PC-3 (cell line): Measurements from ENCODE around the gene HBEGF. TPM values are rescaled to one million over a fixed set of nuclear protein-coding genes. Genes with fewer than 3 reads are reported as not detected.

Experiments used
- ATAC-seq: fragments of 200-7000 bp; cut with Tn5 transposase; 2 replicates; pipeline ENCODE4 v1.9.1; 2020; ENCODE audit warnings: mild to moderate bottlenecking, moderate library complexity
- BruUV-seq: library from RNA; stranded (reverse); fragments of 400-500 nt; replicated peaks from 2 replicates; lab custom pipeline; 2021; lab: Mats Ljungman, UMichigan
- CTCF ChIA-PET: fragments of 300-600 bp; sonication (Branson Sonifier 250); formaldehyde crosslinking; loops from one replicate; lab custom pipeline; 2022; ENCODE audit warnings: antibody characterized with exemption; lab: Charles Lee
- POLR2A ChIA-PET: fragments of 300-600 bp; sonication (Branson Sonifier 250); formaldehyde crosslinking; loops from one replicate; lab custom pipeline; 2022; ENCODE audit warnings: antibody characterized with exemption; ENCODE audit not compliant: unreplicated experiment; lab: Charles Lee
- DNase-seq: peaks from one replicate; pipeline ENCODE4 v3.0.0-alpha.2; 2015
- H2AFZ ChIP-seq: fragments of 300-600 bp; sonication (generic); 2 replicates; pipeline ENCODE4 v1.6.0; 2016; ENCODE audit warnings: antibody characterized with exemption, low read length
- H3F3A ChIP-seq: fragments of 300-600 bp; sonication (generic); one replicate; pipeline ENCODE4 v1.6.0; 2017; ENCODE audit warnings: antibody characterized with exemption, low read length, control low read depth, mild to moderate bottlenecking; ENCODE audit not compliant: unreplicated experiment
- H3K27ac ChIP-seq: fragments of 300-600 bp; sonication (generic); 2 replicates; pipeline ENCODE4 v1.5.1; 2016; ENCODE audit warnings: mild to moderate bottlenecking, low read length
- H3K27me3 ChIP-seq: fragments of 300-600 bp; sonication (generic); 2 replicates; pipeline ENCODE4 v1.6.1; 2016; ENCODE audit warnings: low read length, mixed read lengths
- H3K36me3 ChIP-seq: fragments of 300-600 bp; sonication (generic); 2 replicates; pipeline ENCODE4 v1.6.1; 2016; ENCODE audit warnings: low read depth, mixed run types, low read length, mixed read lengths
- H3K4me1 ChIP-seq: fragments of 300-600 bp; sonication (generic); 2 replicates; pipeline ENCODE4 v1.5.1; 2016; ENCODE audit warnings: low read length; ENCODE audit not compliant: insufficient read depth
- H3K4me2 ChIP-seq: fragments of 300-600 bp; sonication (generic); 2 replicates; pipeline ENCODE4 v1.6.0; 2016; ENCODE audit warnings: low read length
- H3K4me3 ChIP-seq: fragments of 300-600 bp; sonication (generic); 2 replicates; pipeline ENCODE4 v1.5.1; 2016; ENCODE audit warnings: mild to moderate bottlenecking, low read length, mixed read lengths
- H3K79me2 ChIP-seq: fragments of 300-600 bp; sonication (generic); 2 replicates; pipeline ENCODE4 v1.6.1; 2017; ENCODE audit warnings: low read length, mixed read lengths
- H3K9ac ChIP-seq: fragments of 300-600 bp; sonication (generic); 2 replicates; pipeline ENCODE4 v1.6.0; 2016; ENCODE audit warnings: mild to moderate bottlenecking, low read length
- H3K9me2 ChIP-seq: fragments of 300-600 bp; sonication (generic); replicated peaks from 2 replicates; pipeline ENCODE4 v1.6.1; 2016; ENCODE audit warnings: mixed run types, low read length, mixed read lengths
- H3K9me3 ChIP-seq: fragments of 300-600 bp; sonication (generic); 2 replicates; pipeline ENCODE4 v1.6.1; 2016; ENCODE audit warnings: low read length, mixed read lengths
- H4K20me1 ChIP-seq: fragments of 300-600 bp; sonication (generic); 2 replicates; pipeline ENCODE4 v1.6.1; 2016; ENCODE audit warnings: low read length, mixed read lengths
- CTCF ChIP-seq: fragments of 300-600 bp; sonication (generic); conservative IDR thresholded peaks from 2 replicates; pipeline ENCODE4 v1.5.1; 2017; ENCODE audit warnings: antibody characterized with exemption, low read depth, mild to moderate bottlenecking, low read length
- EZH2 ChIP-seq: fragments of 300-600 bp; sonication (generic); IDR thresholded peaks from one replicate; pipeline ENCODE4 v1.6.1; 2017; ENCODE audit warnings: antibody characterized with exemption, mild to moderate bottlenecking, low read length; ENCODE audit not compliant: unreplicated experiment
- EZH2phosphoT487 ChIP-seq: fragments of 300-600 bp; sonication (generic); IDR thresholded peaks from 2 replicates; pipeline ENCODE4 v1.6.1; 2018; ENCODE audit warnings: mild to moderate bottlenecking, antibody characterized with exemption, low read length, borderline replicate concordance
- intact Hi-C: fragments of 100-400 bp; cut with micrococcal nuclease; formaldehyde crosslinking; loops from 2 replicates; pipeline ENCODE4 v1.9.0; 2023
- total RNA-seq: library from RNA; depleted of rRNA; stranded (reverse); fragments of >200 nt; gene quantifications from 2 replicates; pipeline ENCODE4 v1.2.3, GENCODE V29; 2014

HBEGF gene
- total RNA-seq, 1 experiment from 2014 or later: 82.6 TPM

GRCh38 chr5:140318792-140319191 lies 27.6 kb downstream of the HBEGF start:
- H3K4me1 ChIP-seq: peaks cover 42% of the 10 kb centered on the region
- TF ChIP-seq EZH2 (no peak), EZH2phosphoT487 (no peak), CTCF (no peak)
- ChIA-PET CTCF (no interaction called here), POLR2A (no interaction called here)
- no peaks in the 10 kb centered on the region for H3K27me3 ChIP-seq
- no peaks in the 10 kb centered on the region for H3K79me2 ChIP-seq
- DNase-seq (no peak), ATAC-seq (no peak)
- H3K9me2 ChIP-seq: no peaks in the 10 kb centered on the region
- H3K9me3 ChIP-seq: no peaks in the 10 kb centered on the region
- H2AFZ ChIP-seq: no peak overlapping the region
- no peak overlapping the region for H3K4me2 ChIP-seq
- H3K36me3 ChIP-seq: no peaks in the 10 kb centered on the region
- intact Hi-C loops: no loop called here
- BruUV-seq: no TSS peak
- no peaks in the 10 kb centered on the region for H3F3A ChIP-seq
- no peak overlapping the region for H3K9ac ChIP-seq
- peak overlapping the region; percentile 29; the same call in 1 of the 2 replicates for H3K27ac ChIP-seq
- no peaks in the 10 kb centered on the region for H4K20me1 ChIP-seq
- no peak overlapping the region for H3K4me3 ChIP-seq

- Histone ChIP-seq H3K36me3 (no peaks in the 10 kb centered on the region), H2AFZ (no peak overlapping the region), H3K27me3 (no peaks in the 10 kb centered on the region), H3K9me2 (no peaks in the 10 kb centered on the region), H3K9ac (no peak overlapping the region), H3F3A (peaks cover 6% of the 10 kb centered on the region), H3K4me1 (peaks cover 42% of the 10 kb centered on the region), H3K79me2 (no peaks in the 10 kb centered on the region), H3K4me3 (no peak overlapping the region), H3K27ac (peak overlapping the region; percentile 55), H3K9me3 (no peaks in the 10 kb centered on the region), H3K4me2 (peak overlapping the region; percentile 38), H4K20me1 (no peaks in the 10 kb centered on the region)
- CTCF ChIA-PET: interaction anchor here (1.0 kb wide), 1 partner anchor 29 kb away, joined by 3 read pairs; the partner anchor contains the start of gene HBEGF
- BruUV-seq: no TSS peak
- DNase-seq: peak; percentile 81
- POLR2A ChIA-PET: no interaction called here
- intact Hi-C loops: no loop called here
- ATAC-seq: peak; percentile 86
- TF ChIP-seq CTCF (no peak), EZH2 (no peak), EZH2phosphoT487 (no peak)
Measured at GRCh38 chr5:140317859-140318258, 28.5 kb downstream of the HBEGF start.

GRCh38 chr5:140312791-140313189 lies 33.6 kb downstream of the HBEGF start:
- peak overlapping the region; percentile 98 for H3K27ac ChIP-seq
- POLR2A ChIA-PET: interaction anchor here (0.6 to 1.3 kb wide), 3 partner anchors 19 to 51 kb away, joined by 4 to 21 read pairs (median 6); partner anchors contain the start of gene HBEGF
- no peaks in the 10 kb centered on the region for H3K27me3 ChIP-seq
- intact Hi-C loops: loop anchor here (1.0 to 5.0 kb wide), 3 partner anchors 20 to 50 kb away; partner anchors contain the start of gene HBEGF
- H3K9me3 ChIP-seq: no peaks in the 10 kb centered on the region
- no peak for DNase-seq
- no peaks in the 10 kb centered on the region for H3K36me3 ChIP-seq
- H3K4me3 ChIP-seq: no peak overlapping the region
- no peak overlapping the region for H2AFZ ChIP-seq
- peaks cover 19% of the 10 kb centered on the region for H3F3A ChIP-seq
- CTCF ChIA-PET: interaction anchor here (0.7 to 1.8 kb wide), 2 partner anchors 33 to 51 kb away, joined by 4 to 19 read pairs; partner anchors contain the start of gene HBEGF
- no peak for ATAC-seq
- TF ChIP-seq CTCF: no peak
- TF ChIP-seq EZH2: no peak
- no peak for TF ChIP-seq EZH2phosphoT487
- H3K79me2 ChIP-seq: no peaks in the 10 kb centered on the region
- H3K4me2 ChIP-seq: peak overlapping the region; percentile 80
- H3K4me1 ChIP-seq: peaks cover 47% of the 10 kb centered on the region
- H3K9ac ChIP-seq: peak overlapping the region; percentile 85
- BruUV-seq: no TSS peak
- H4K20me1 ChIP-seq: no peaks in the 10 kb centered on the region
- H3K9me2 ChIP-seq: no peaks in the 10 kb centered on the region; the same call in 1 of the 2 replicates
